Endothelial cell of umbilical vein (primary cell): ENCODE data around the gene ADGRD2. TPM values are rescaled to one million over a fixed set of nuclear protein-coding genes. Genes with fewer than 3 reads are reported as not detected.

Source experiments
- BruUV-seq: library from RNA; stranded (reverse); fragments of 400-500 nt; replicated peaks from 2 replicates; lab custom pipeline; 2021; lab: Mats Ljungman, UMichigan
- CTCF ChIA-PET: fragments of 300-600, 350-600 bp; sonication (Branson Sonifier 250); formaldehyde crosslinking; loops from one replicate; lab custom pipeline; 2021; ENCODE audit warnings: antibody characterized with exemption, inconsistent platforms; lab: Charles Lee
- POLR2A ChIA-PET: fragments of 300-600, 350-600 bp; sonication (Branson Sonifier 250); formaldehyde crosslinking; loops from one replicate; lab custom pipeline; 2021; ENCODE audit warnings: antibody characterized with exemption, inconsistent platforms; lab: Charles Lee
- DNase-seq: peaks from one replicate; pipeline ENCODE4 v3.0.0-alpha.2; 2011; ENCODE audit warnings: low read depth, low spot score
- FAIRE-seq: peaks from 2 replicates; lab custom pipeline; 2011; peaks lifted over from hg19 to GRCh38; lab: Jason Lieb, UNC
- H2AFZ ChIP-seq: 2 replicates; pipeline ENCODE4 v1.6.0; 2012; ENCODE audit warnings: low read depth, low read length, control low read depth, inconsistent platforms
- H3K27ac ChIP-seq: 2 replicates; pipeline ENCODE4 v1.5.1; 2011; ENCODE audit warnings: low read depth, mild to moderate bottlenecking, control low read depth, low read length, moderate library complexity; ENCODE audit not compliant: insufficient read depth
- H3K27me3 ChIP-seq, 2 experiments: 2 replicates each; pipeline versions ENCODE4 v1.6.0 to v1.6.1; 2011; ENCODE audit warnings: low read length in 2 of 2, mixed read lengths in 1 of 2; ENCODE audit not compliant: control insufficient read depth in 2 of 2, insufficient read depth in 2 of 2
- H3K36me3 ChIP-seq, 2 experiments: 2 replicates in 1 of 2; 3 replicates in 1 of 2; pipeline ENCODE4 v1.5.1; 2011; ENCODE audit warnings: low read length in 2 of 2, mild to moderate bottlenecking in 1 of 2, moderate library complexity in 1 of 2; ENCODE audit not compliant: control insufficient read depth in 2 of 2, insufficient read depth in 2 of 2; ENCODE audit errors: extremely low read depth in 1 of 2
- H3K4me1 ChIP-seq: 3 replicates; pipeline ENCODE4 v1.5.1; 2011; ENCODE audit warnings: mild to moderate bottlenecking, low read length; ENCODE audit not compliant: control insufficient read depth, insufficient read depth; ENCODE audit errors: extremely low read depth
- H3K4me2 ChIP-seq: 2 replicates; pipeline ENCODE4 v1.6.1; 2011; ENCODE audit warnings: low read length, control low read depth, mixed read lengths; ENCODE audit not compliant: insufficient read depth
- H3K4me3 ChIP-seq, 3 experiments: fragments of 200-600 bp in 1 of 3; sonication (generic), shearing (Covaris generic) in 1 of 3; replicated peaks in 1 of 3; 2 replicates each; pipeline ENCODE4 v1.5.1; 2011 to 2016; ENCODE audit warnings: control low read depth in 3 of 3, low read length in 3 of 3, mild to moderate bottlenecking in 2 of 3, inconsistent platforms in 1 of 3, low read depth in 1 of 3, moderate library complexity in 1 of 3; ENCODE audit not compliant: insufficient read depth in 1 of 3
- H3K79me2 ChIP-seq: 2 replicates; pipeline ENCODE4 v1.6.0; 2012; ENCODE audit warnings: low read length, inconsistent platforms; ENCODE audit not compliant: control insufficient read depth, insufficient read depth
- H3K9ac ChIP-seq: replicated peaks from 2 replicates; pipeline ENCODE3; 2011; ENCODE audit warnings: low read length, control low read depth; ENCODE audit not compliant: insufficient read depth; ENCODE audit errors: extremely low read depth
- H3K9me1 ChIP-seq: replicated peaks from 3 replicates; pipeline ENCODE4 v1.6.0; 2011; ENCODE audit warnings: mild to moderate bottlenecking, low read length; ENCODE audit not compliant: control insufficient read depth, insufficient read depth; ENCODE audit errors: extremely low read depth
- H3K9me3 ChIP-seq: replicated peaks from 2 replicates; pipeline ENCODE4 v1.5.1; 2012; ENCODE audit warnings: low read length, inconsistent platforms; ENCODE audit not compliant: control insufficient read depth, insufficient read depth
- H4K20me1 ChIP-seq: replicated peaks from 2 replicates; pipeline ENCODE3; 2011; ENCODE audit warnings: mild to moderate bottlenecking, low read length; ENCODE audit not compliant: control insufficient read depth, insufficient read depth; ENCODE audit errors: extremely low read depth
- CTCF ChIP-seq, 2 donors: IDR thresholded peaks; 1 replicate in 1 of 2; 2 replicates in 1 of 2; pipeline ENCODE4 v1.5.1; 2011; ENCODE audit warnings: low read length in 2 of 2, mild to moderate bottlenecking in 2 of 2, moderate library complexity in 2 of 2, control low read depth in 1 of 2, inconsistent platforms in 1 of 2, low read depth in 1 of 2; ENCODE audit not compliant: insufficient read depth in 1 of 2; ENCODE audit errors: extremely low read depth in 1 of 2
- EZH2 ChIP-seq: IDR thresholded peaks from 2 replicates; pipeline ENCODE4 v1.6.1; 2012; ENCODE audit warnings: borderline replicate concordance, low read depth, mild to moderate bottlenecking, moderate library complexity, low read length, inconsistent platforms; ENCODE audit not compliant: severe bottlenecking
- FOS ChIP-seq: IDR thresholded peaks from 2 replicates; pipeline ENCODE4 v1.6.1; 2011; ENCODE audit warnings: mild to moderate bottlenecking, low read length, moderate library complexity, borderline replicate concordance; ENCODE audit not compliant: insufficient read depth
- GATA2 ChIP-seq: IDR thresholded peaks from 2 replicates; pipeline ENCODE4 v1.7.0; 2011; ENCODE audit warnings: low read depth, mild to moderate bottlenecking, moderate library complexity, mixed read lengths, low read length; ENCODE audit not compliant: insufficient read length, insufficient read depth
- JUN ChIP-seq: IDR thresholded peaks from 2 replicates; pipeline ENCODE4 v1.6.1; 2011; ENCODE audit warnings: borderline replicate concordance, low read depth; ENCODE audit not compliant: insufficient read length, insufficient read depth
- MAX ChIP-seq: IDR thresholded peaks from 2 replicates; pipeline ENCODE4 v1.6.1; 2011; ENCODE audit not compliant: insufficient read depth, insufficient read length
- MYC ChIP-seq: IDR thresholded peaks from one replicate; pipeline ENCODE4 v1.6.1; 2011; ENCODE audit warnings: mild to moderate bottlenecking, low read depth, low read length
- POLR2A ChIP-seq: IDR thresholded peaks from 2 replicates; pipeline ENCODE4 v1.6.1; 2012; ENCODE audit warnings: low read depth, mild to moderate bottlenecking, control low read depth, low read length
- POLR2AphosphoS5 ChIP-seq: IDR thresholded peaks from 2 replicates; pipeline ENCODE4 v1.6.1; 2012; ENCODE audit warnings: low read depth, mild to moderate bottlenecking, control low read depth, low read length, moderate library complexity; ENCODE audit not compliant: insufficient read depth
- dilution Hi-C: fragments of 300-500 bp; cut with MboI; formaldehyde crosslinking; loops from one replicate; pipeline ENCODE4 v1.15.0; 2019; ENCODE audit warnings: low sequenced_read_pairs; ENCODE audit not compliant: extremely low pct_ligation_motif_present
- intact Hi-C: fragments of 100-400 bp; cut with micrococcal nuclease; formaldehyde crosslinking; loops from one replicate; pipeline ENCODE4 v1.10.0; 2022
- polyA plus RNA-seq, 4 experiments: library from polyadenylated mRNA; depleted of rRNA in 3 of 4; stranded (reverse) in 3 of 4; unstranded in 1 of 4; fragments of >200 nt; gene quantifications; 2 replicates each; pipeline versions ENCODE4 v1.2.1 to v1.2.3, GENCODE V29; 2011 to 2012; ENCODE audit warnings: missing spikeins in 1 of 4
- total RNA-seq: library from RNA; stranded (reverse); gene quantifications from 2 replicates; pipeline ENCODE4 v1.2.3, GENCODE V29; 2021

ADGRD2 gene
- total and polyA plus RNA-seq, 2 donors (not counting 3 experiments of a cell fraction or from before 2014, with no cell fraction given): not detected

GRCh38 chr9:124448019-124448418, 2.2 kb upstream of the ADGRD2 start:
- H3K36me3 ChIP-seq: no peaks in the 10 kb centered on the region
- no peak for TF ChIP-seq MAX
- no peak for TF ChIP-seq EZH2
- TF ChIP-seq CTCF (IDR thresholded peaks at IDR 0.05; ENCODE audit: extremely low read depth in 1 of 2, insufficient read depth in 1 of 2, low read depth in 1 of 2, low read length in 2 of 2): no peak
- no peak for TF ChIP-seq POLR2AphosphoS5
- TF ChIP-seq FOS: no peak
- no peak for TF ChIP-seq GATA2
- no peak for TF ChIP-seq MYC
- no peak for TF ChIP-seq POLR2A
- TF ChIP-seq JUN: no peak
- BruUV-seq: no TSS peak
- no peaks in the 10 kb centered on the region for H3K79me2 ChIP-seq
- H3K4me1 ChIP-seq: peaks cover 3% of the 10 kb centered on the region
- ChIA-PET POLR2A (no interaction called here), CTCF (interaction anchor here (0.6 to 1.0 kb wide), 5 partner anchors 14 to 1663 kb away, joined by 3 to 4 read pairs (median 3); no protein-coding TSS in a partner anchor)
- H3K9ac ChIP-seq: no peak overlapping the region
- no peak overlapping the region for H2AFZ ChIP-seq
- H3K4me2 ChIP-seq: no peak overlapping the region
- peaks cover 19 to 27% of the 10 kb centered on the region in 2 experiments for H3K27me3 ChIP-seq
- FAIRE-seq (no peak), DNase-seq (no peak)
- intact Hi-C loops: no loop called here
- no peak overlapping the region for H3K4me3 ChIP-seq
- H3K9me1 ChIP-seq: no peaks in the 10 kb centered on the region
- H3K27ac ChIP-seq: no peak overlapping the region
- dilution Hi-C loops: no loop called here
- no peaks in the 10 kb centered on the region for H4K20me1 ChIP-seq
- no peaks in the 10 kb centered on the region for H3K9me3 ChIP-seq
